ENCODE results near the gene ALK. TPM values are rescaled to one million over a fixed set of nuclear protein-coding genes. Genes with fewer than 3 reads are reported as not detected.

The ALK gene
- total RNA-seq, 2 experiments from 2014 or later = not detected

- intact Hi-C loops (cut with micrococcal nuclease) = no loop called here
Observed at GRCh38 chr2:29425866-29426265, 495.5 kb downstream of the ALK start.

GRCh38 chr2:29423061-29423666 lies 498.2 kb downstream of the ALK start:
- ChIA-PET POLR2A (no interaction called here), CTCF (interaction anchor here (1.1 kb wide), 1 partner anchor 45 kb away, joined by 3 read pairs; no protein-coding TSS in a partner anchor)
- Mint-ChIP-seq H3K27ac (no peak overlapping the region), H3K27me3 (peaks cover 20% of the 10 kb centered on the region), H3K36me3 (ENCODE audit: low read depth) (no peaks in the 10 kb centered on the region), H3K4me3 (no peak overlapping the region), H3K9me3 (no peaks in the 10 kb centered on the region), H3K4me1 (ENCODE audit: low read depth) (no peaks in the 10 kb centered on the region)
- intact Hi-C loops (cut with micrococcal nuclease) = no loop called here
- no peak for TF ChIP-seq CTCF (IDR thresholded peaks at IDR 0.05)
- DNase-seq (no peak), ATAC-seq (no peak)

More at GRCh38 chr2:29425866-29426265, 495.5 kb downstream of the ALK start:
- DNase-seq = no peak
- Mint-ChIP-seq H3K4me1 (ENCODE audit: low read depth) (no peaks in the 10 kb centered on the region), H3K4me3 (no peak overlapping the region), H3K36me3 (ENCODE audit: low read depth) (no peaks in the 10 kb centered on the region), H3K27ac (no peak overlapping the region), H3K9me3 (no peaks in the 10 kb centered on the region), H3K27me3 (peaks cover 16% of the 10 kb centered on the region)
- TF ChIP-seq CTCF (IDR thresholded peaks at IDR 0.05) = no peak
- POLR2A ChIA-PET = no interaction called here
- ATAC-seq = no peak
- CTCF ChIA-PET = no interaction called here

GRCh38 chr2:29420999-29421782 lies 500.2 kb downstream of the ALK start:
- no peak overlapping the region for H3K27ac Mint-ChIP-seq
- peaks cover 18% of the 10 kb centered on the region for H3K27me3 Mint-ChIP-seq
- ChIA-PET CTCF (no interaction called here), POLR2A (no interaction called here)
- DNase-seq = no peak
- no peak overlapping the region for H3K4me3 Mint-ChIP-seq
- no peak for TF ChIP-seq CTCF (IDR thresholded peaks at IDR 0.05)
- intact Hi-C loops (cut with micrococcal nuclease) = no loop called here
- H3K36me3 Mint-ChIP-seq (ENCODE audit: low read depth) = no peaks in the 10 kb centered on the region
- no peak for ATAC-seq
- H3K9me3 Mint-ChIP-seq = no peaks in the 10 kb centered on the region
- no peaks in the 10 kb centered on the region for H3K4me1 Mint-ChIP-seq (ENCODE audit: low read depth)

GRCh38 chr2:29420464-29420863 lies 500.9 kb downstream of the ALK start:
- H3K9me3 Mint-ChIP-seq = no peaks in the 10 kb centered on the region
- ChIA-PET POLR2A (no interaction called here), CTCF (no interaction called here)
- DNase-seq (no peak), ATAC-seq (no peak)
- H3K4me1 Mint-ChIP-seq (ENCODE audit: low read depth) = no peaks in the 10 kb centered on the region
- peaks cover 18% of the 10 kb centered on the region for H3K27me3 Mint-ChIP-seq
- no peak for TF ChIP-seq CTCF (IDR thresholded peaks at IDR 0.05)
- no peak overlapping the region for H3K4me3 Mint-ChIP-seq
- H3K36me3 Mint-ChIP-seq (ENCODE audit: low read depth) = no peaks in the 10 kb centered on the region
- no peak overlapping the region for H3K27ac Mint-ChIP-seq
- intact Hi-C loops (cut with micrococcal nuclease) = no loop called here

- no peaks in the 10 kb centered on the region for H3K36me3 Mint-ChIP-seq (ENCODE audit: low read depth)
- no peaks in the 10 kb centered on the region for H3K9me3 Mint-ChIP-seq
- ATAC-seq (no peak), DNase-seq (no peak)
- no peaks in the 10 kb centered on the region for H3K4me1 Mint-ChIP-seq (ENCODE audit: low read depth)
- no peak for TF ChIP-seq CTCF (IDR thresholded peaks at IDR 0.05)
- no peak overlapping the region for H3K27ac Mint-ChIP-seq
- ChIA-PET POLR2A (no interaction called here), CTCF (interaction anchor here (1.1 to 1.2 kb wide), 2 partner anchors 69 to 102 kb away, joined by 3 read pairs; no protein-coding TSS in a partner anchor)
- no peak overlapping the region for H3K4me3 Mint-ChIP-seq
- peaks cover 5% of the 10 kb centered on the region for H3K27me3 Mint-ChIP-seq
- intact Hi-C loops (cut with micrococcal nuclease) = no loop called here
Observed at GRCh38 chr2:29417630-29418029, 503.8 kb downstream of the ALK start.
